Esophagus squamous epithelium (tissue), 5 donors: ENCODE data around the gene SLC44A1. TPM values are rescaled to one million over a fixed set of nuclear protein-coding genes. Genes with fewer than 3 reads are reported as not detected.

Source experiments
- DNase-seq: peaks from one replicate; lab custom pipeline; 2025; lab: John Stamatoyannopoulos, UW
- H3K27ac ChIP-seq, 4 donors: fragments of 200-600 bp; sonication (generic); one replicate each; pipeline ENCODE4 v1.5.1; 2016 to 2019; ENCODE audit warnings: mild to moderate bottlenecking in 1 of 4
- H3K27me3 ChIP-seq, 4 donors: fragments of 200-600 bp; sonication (generic); 1 replicate in 3 of 4; 2 replicates in 1 of 4; pipeline versions ENCODE4 v1.5.1 to v1.6.0; 2017 to 2021; ENCODE audit warnings: antibody characterized with exemption in 1 of 4
- H3K36me3 ChIP-seq, 3 donors: fragments of 200-600 bp; sonication (generic); one replicate each; pipeline ENCODE4 v1.5.1; 2016 to 2019
- H3K4me1 ChIP-seq, 3 donors: fragments of 200-600 bp; sonication (generic); one replicate each; pipeline ENCODE4 v1.5.1; 2017 to 2019
- H3K4me3 ChIP-seq, 4 donors: fragments of 200-600 bp; sonication (generic); 1 replicate in 3 of 4; 2 replicates in 1 of 4; pipeline ENCODE4 v1.5.1; 2016 to 2019; ENCODE audit warnings: mild to moderate bottlenecking in 2 of 4, moderate library complexity in 1 of 4
- H3K9me3 ChIP-seq, 3 donors: fragments of 200-600 bp; sonication (generic); one replicate each; pipeline ENCODE4 v1.5.1; 2016 to 2019
- CTCF ChIP-seq, 6 experiments: fragments of 450-650 bp in 4 of 6; fragments of 200-600 bp in 2 of 6; sonication (generic) in 2 of 6; IDR thresholded peaks; one replicate each; pipeline ENCODE4 v1.5.1; 2016 to 2019; ENCODE audit warnings: antibody characterized with exemption in 6 of 6, mild to moderate bottlenecking in 4 of 6, moderate library complexity in 4 of 6
- POLR2A ChIP-seq, 4 donors: fragments of 450-650 bp; IDR thresholded peaks; one replicate each; pipeline ENCODE4 v1.6.1; 2017; ENCODE audit warnings: antibody characterized with exemption in 4 of 4, mild to moderate bottlenecking in 4 of 4, moderate library complexity in 3 of 4
- WGBS, 2 donors: methylation state at CpG; one replicate each; pipeline ENCODE4 v1.1.5; 2018; 5-methylcytosine and 5-hydroxymethylcytosine counted together
- intact Hi-C: fragments of 100-400 bp; cut with DNase I; formaldehyde crosslinking; loops from one replicate; pipeline ENCODE4 v1.15.0; 2022
- total RNA-seq, 4 donors: library from RNA; depleted of rRNA; stranded (reverse); fragments of >200 nt; gene quantifications; one replicate each; pipeline ENCODE4 v1.1.0, GENCODE V29; 2016
- donor health status: DM: yes; HTN: yes; CAD: no.

SLC44A1 gene
- total RNA-seq, 4 donors from 2014 or later = 19.9 to 52.9 (median 37.8) TPM

DNA sequence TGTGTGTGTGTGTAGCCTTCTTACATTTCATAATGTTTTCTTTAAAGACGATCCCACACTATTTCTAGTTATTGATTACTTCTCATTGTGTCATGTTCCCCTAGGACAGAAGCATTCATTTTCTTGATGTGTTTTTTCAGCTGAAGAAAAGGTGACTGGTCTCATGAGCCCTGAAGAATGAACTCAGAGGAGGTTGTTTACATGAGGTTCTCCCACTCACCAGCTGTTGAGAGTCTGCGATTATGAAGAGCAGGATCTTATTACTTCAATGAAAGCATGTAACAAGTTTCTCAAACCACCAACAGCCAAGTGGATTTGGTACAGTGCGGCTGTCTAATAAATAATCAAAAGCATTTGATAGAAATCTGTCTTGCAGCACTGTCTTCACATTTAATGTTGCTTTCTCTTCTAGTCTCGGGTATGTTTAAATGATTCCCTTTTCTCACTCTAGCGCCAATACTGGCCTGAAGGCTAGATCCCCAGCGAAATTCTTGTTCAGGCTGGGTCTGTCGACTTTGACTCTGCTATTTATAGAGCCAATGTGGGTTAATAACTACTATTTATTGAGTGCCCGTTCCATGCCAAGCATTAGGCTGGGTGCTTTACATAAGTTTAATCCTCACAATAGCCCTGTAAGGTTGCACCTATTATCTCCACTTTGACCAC, 193.8 kb downstream of the SLC44A1 start:
- WGBS, 2 donors = 49 to 62% methylated on average over 8 of the region's 8 CpGs
- intact Hi-C loops = no loop called here
- Histone ChIP-seq H3K4me3 (no peak overlapping the region), H3K4me1 (peaks cover 0 to 11% (median 0%) of the 10 kb centered on the region in 3 donors), H3K9me3 (no peaks in the 10 kb centered on the region), H3K27ac (no peak overlapping the region), H3K27me3 (no peaks in the 10 kb centered on the region), H3K36me3 (no peaks in the 10 kb centered on the region)
- TF ChIP-seq CTCF (IDR thresholded peaks at IDR 0.05) (no peak), POLR2A (IDR thresholded peaks at IDR 0.05) (no peak)
- no peak for DNase-seq

DNA sequence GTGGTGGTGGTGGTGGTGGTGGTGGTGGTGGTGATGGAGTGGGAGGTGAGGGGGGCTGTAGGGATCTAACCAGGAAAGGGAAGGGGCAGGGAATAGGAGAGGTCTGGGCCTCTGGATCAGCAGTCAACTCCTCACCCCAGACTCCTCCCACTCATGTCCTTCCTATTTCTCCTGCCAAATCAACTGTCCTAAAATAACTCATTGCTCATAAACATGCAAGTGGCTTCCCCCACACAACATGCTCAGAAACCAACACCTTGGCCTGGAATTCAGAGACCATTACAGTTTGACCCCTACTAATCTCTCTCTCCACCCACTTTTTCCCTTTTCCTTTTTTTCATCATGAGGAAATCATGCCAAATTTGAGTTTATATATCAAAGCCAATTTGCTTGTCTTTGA, 195.0 kb downstream of the SLC44A1 start:
- intact Hi-C loops = no loop called here
- no peaks in the 10 kb centered on the region for H3K27me3 ChIP-seq
- no peaks in the 10 kb centered on the region for H3K36me3 ChIP-seq
- H3K9me3 ChIP-seq = no peaks in the 10 kb centered on the region
- TF ChIP-seq POLR2A (IDR thresholded peaks at IDR 0.05) (no peak), CTCF (IDR thresholded peaks at IDR 0.05) (no peak)
- no peak overlapping the region for H3K4me3 ChIP-seq
- DNase-seq = no peak
- no peak overlapping the region for H3K27ac ChIP-seq
- H3K4me1 ChIP-seq = peaks cover 0 to 20% (median under 1%) of the 10 kb centered on the region in 3 donors

DNA sequence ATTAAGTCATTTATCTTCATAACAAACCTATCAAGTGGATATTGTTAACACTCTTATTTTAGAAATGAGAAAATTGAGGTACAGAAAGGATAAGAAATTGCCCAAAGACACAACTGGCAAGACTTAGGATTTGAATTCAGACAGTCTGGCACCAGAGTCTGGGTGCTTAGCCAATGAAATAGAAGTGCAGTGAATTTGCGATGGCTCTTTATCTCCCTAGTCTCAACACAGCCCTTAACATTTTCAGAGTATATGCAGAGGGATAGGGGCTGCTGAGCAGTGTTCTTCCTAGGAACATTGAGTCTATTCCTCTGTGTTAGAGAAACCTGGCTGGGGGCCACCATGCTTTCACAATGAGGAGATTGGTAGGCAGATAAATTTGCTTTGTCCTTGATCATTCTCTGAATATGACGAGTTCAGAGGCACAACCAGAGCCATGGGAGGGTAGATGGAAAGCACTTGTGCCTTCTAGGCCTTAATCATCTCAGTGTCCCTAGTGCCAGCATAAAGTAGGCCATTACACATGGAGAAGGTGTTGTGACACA, 197.2 kb downstream of the SLC44A1 start:
- WGBS, 2 donors = 88% methylated on average over 2 of the region's 2 CpGs
- no peaks in the 10 kb centered on the region for H3K36me3 ChIP-seq
- intact Hi-C loops = no loop called here

DNA sequence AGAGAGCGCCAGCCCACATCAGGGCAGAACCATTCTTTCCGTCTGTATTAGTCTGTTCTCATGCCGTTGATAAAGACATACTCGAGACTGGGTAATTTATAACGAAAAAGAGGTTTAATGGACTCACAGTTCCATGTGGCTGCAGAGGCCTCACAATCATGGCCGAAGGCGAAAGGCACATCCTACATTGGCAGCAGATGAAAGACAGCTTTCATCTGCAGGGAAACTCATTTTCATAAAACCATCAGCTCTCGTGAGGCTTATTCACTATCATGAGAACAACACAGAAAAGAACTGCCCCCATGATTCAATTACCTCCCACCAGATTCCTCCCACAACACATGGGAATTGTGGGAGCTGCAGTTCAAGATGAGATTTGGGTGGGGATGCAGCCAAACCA, 198.7 kb downstream of the SLC44A1 start:
- H3K9me3 ChIP-seq = no peaks in the 10 kb centered on the region
- H3K27ac ChIP-seq = no peak overlapping the region
- no peak for TF ChIP-seq POLR2A (IDR thresholded peaks at IDR 0.05)
- TF ChIP-seq CTCF (IDR thresholded peaks at IDR 0.05) = no peak
- intact Hi-C loops = no loop called here
- H3K36me3 ChIP-seq = no peaks in the 10 kb centered on the region
- H3K4me3 ChIP-seq = no peak overlapping the region
- no peak for DNase-seq
- WGBS, 2 donors = 94 to 96% methylated on average over 7 to 8 of the region's 8 CpGs
- H3K4me1 ChIP-seq = peaks cover 4 to 36% (median 13%) of the 10 kb centered on the region in 3 donors
- no peaks in the 10 kb centered on the region for H3K27me3 ChIP-seq

More for the DNA sequence above, 197.2 kb downstream of the SLC44A1 start:
- TF ChIP-seq CTCF (IDR thresholded peaks at IDR 0.05) = no peak
- TF ChIP-seq POLR2A (IDR thresholded peaks at IDR 0.05) = no peak
- Histone ChIP-seq H3K9me3 (no peaks in the 10 kb centered on the region), H3K27ac (no peak overlapping the region), H3K27me3 (no peaks in the 10 kb centered on the region), H3K4me3 (no peak overlapping the region), H3K4me1 (peaks cover 0 to 29% (median 8%) of the 10 kb centered on the region in 3 donors)
- no peak for DNase-seq

GRCh38 chr9:105444130-105444529, 199.7 kb downstream of the SLC44A1 start:
- Histone ChIP-seq H3K36me3 (no peaks in the 10 kb centered on the region), H3K4me3 (no peak overlapping the region), H3K27ac (no peak overlapping the region), H3K4me1 (peaks cover 4 to 40% (median 13%) of the 10 kb centered on the region in 3 donors), H3K27me3 (no peaks in the 10 kb centered on the region), H3K9me3 (no peaks in the 10 kb centered on the region)
- no peak for DNase-seq
- intact Hi-C loops = no loop called here
- WGBS, 2 donors = 8 to 21% methylated on average over 4 of the region's 4 CpGs
- TF ChIP-seq CTCF (IDR thresholded peaks at IDR 0.05) (no peak), POLR2A (IDR thresholded peaks at IDR 0.05) (no peak)
